Measurements from ENCODE around the gene TENT5C.

TENT5C gene

DNA sequence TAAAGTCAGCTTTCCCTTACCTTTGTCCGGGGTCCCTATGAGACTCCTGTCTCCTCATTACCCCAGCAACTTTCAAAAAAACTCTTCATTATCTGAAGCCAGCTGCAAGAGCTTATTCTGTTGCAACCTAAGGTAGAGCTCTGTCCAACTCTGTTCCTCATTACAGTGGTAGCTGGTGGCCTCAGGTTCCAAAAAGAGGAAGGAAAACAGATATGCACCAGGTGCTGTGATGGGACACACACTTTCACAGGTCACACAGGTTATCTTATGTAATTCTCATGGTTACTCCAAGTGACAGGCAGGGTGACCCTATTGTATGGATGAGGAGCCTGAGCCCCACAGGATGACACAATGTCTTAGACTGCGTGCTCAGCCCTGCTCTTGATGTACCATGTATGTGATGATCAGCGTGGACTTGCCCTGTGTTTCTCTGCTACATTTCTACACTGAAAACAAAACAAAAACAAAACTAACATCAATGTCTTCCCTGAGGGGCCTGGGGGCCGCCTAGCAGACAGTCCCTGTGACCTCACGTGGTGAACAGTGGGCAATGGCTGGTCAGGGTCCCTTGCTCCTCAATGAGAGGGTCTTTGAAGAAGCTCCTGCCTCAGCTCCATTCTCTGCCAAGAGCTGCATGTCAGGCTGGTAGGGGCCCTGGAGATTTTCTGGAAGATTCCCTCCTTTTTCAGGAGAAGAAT is 9.7 kb upstream of the TENT5C start:
- Histone ChIP-seq H3K36me3 (no peaks in the 10 kb centered on the region), H3K27ac (no peak overlapping the region), H3K4me3 (ENCODE audit: low read depth, low read length) (no peak overlapping the region), H3K27me3 (ENCODE audit: insufficient read depth, low read depth, severe bottlenecking) (no peaks in the 10 kb centered on the region), H3K9me3 (ENCODE audit: severe bottlenecking) (no peaks in the 10 kb centered on the region)
- DNase-seq = no peak
- TF ChIP-seq CTCF (IDR thresholded peaks at IDR 0.05; ENCODE audit: low read depth, low read length) = no peak

GRCh38 chr1:117598489-117598888 is 7.4 kb upstream of the TENT5C start:
- Histone ChIP-seq H3K36me3 (no peaks in the 10 kb centered on the region), H3K27me3 (ENCODE audit: insufficient read depth, low read depth, severe bottlenecking) (no peaks in the 10 kb centered on the region), H3K4me3 (ENCODE audit: low read depth, low read length) (no peak overlapping the region), H3K9me3 (ENCODE audit: severe bottlenecking) (no peaks in the 10 kb centered on the region), H3K27ac (no peak overlapping the region)
- TF ChIP-seq CTCF (IDR thresholded peaks at IDR 0.05; ENCODE audit: low read depth, low read length) = no peak
- no peak for DNase-seq

DNA sequence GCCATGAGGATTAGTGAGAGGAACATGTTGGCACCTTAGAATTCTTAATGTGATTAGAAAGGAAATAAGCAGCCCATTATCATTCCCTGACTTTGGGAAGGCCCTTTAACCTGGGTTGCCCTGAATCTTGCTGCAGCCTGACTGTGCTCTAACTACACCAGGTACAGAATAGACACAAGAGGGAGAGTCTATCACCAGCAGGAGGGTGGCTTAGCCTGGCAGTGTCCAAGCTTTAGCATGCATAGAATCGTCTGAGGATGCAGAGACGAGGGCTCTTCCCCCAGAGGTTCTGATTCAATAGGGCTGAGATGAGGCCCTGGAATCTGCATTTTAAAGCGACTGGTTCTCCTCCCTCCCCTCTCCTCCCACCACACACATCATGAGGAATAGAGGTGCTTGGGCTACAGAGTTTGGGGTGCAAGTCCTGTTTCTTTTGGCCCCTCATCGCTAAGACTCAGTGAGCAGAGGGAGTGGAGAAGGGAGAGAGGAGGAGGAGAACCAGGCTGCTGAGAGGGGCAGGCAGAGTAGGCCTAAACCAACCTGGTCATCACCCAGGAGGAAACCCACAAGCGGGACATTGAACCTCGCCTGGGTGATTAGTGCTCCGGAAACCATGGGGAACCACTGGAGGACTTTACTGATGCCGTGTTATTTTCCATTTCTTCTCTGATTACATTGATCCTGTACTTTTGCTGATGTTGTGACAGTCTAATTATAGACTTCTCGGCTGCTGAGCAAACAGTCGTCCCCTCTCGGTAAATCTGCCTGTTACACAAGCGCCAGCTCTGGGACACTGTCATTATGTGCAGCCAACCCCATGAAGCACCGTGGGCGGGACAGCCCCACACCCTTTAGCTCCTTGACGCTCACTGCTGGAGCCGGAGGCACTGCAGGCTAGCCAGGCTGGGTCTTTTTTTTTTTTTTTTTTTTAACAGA is 6.3 kb upstream of the TENT5C start:
- no peak overlapping the region for H3K4me3 ChIP-seq (ENCODE audit: low read depth, low read length)
- H3K27ac ChIP-seq = no peak overlapping the region
- no peaks in the 10 kb centered on the region for H3K36me3 ChIP-seq
- no peaks in the 10 kb centered on the region for H3K27me3 ChIP-seq (ENCODE audit: insufficient read depth, low read depth, severe bottlenecking)
- no peak for TF ChIP-seq CTCF (IDR thresholded peaks at IDR 0.05; ENCODE audit: low read depth, low read length)
- H3K9me3 ChIP-seq (ENCODE audit: severe bottlenecking) = no peaks in the 10 kb centered on the region
- DNase-seq = no peak

DNA sequence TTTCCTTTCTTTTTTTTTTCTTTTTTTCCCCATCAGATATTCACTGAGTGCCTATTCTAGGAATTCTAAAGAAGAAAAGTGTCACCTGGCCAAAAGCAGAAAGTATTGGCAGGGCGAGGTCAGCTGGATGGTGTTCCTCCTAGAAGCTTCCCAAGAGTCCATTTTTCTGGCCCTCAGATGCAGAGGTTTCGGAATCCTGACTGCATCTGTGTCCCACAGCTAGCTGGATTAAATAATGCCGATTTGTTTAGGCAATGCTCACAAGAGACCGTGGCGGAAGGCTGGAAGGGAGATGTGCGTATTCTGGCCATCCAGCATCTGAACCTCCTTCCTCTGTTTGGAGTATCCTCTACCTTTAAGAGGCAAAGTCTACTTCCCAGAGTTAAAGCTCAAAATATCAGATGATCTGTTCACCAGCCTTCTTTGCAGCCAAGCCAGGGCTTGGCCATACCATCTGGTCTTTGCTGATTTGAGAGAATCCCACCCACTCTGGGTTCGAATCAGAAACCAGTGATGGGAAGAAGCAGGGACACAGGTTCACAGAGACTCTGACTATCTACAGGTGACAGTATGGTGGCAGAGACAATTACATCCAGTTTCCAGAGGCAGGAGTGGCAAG is 5.4 kb upstream of the TENT5C start:
- Histone ChIP-seq H3K4me3 (ENCODE audit: low read depth, low read length) (no peak overlapping the region), H3K27ac (no peak overlapping the region), H3K27me3 (ENCODE audit: insufficient read depth, low read depth, severe bottlenecking) (no peaks in the 10 kb centered on the region), H3K36me3 (no peaks in the 10 kb centered on the region), H3K9me3 (ENCODE audit: severe bottlenecking) (no peaks in the 10 kb centered on the region)
- no peak for TF ChIP-seq CTCF (IDR thresholded peaks at IDR 0.05; ENCODE audit: low read depth, low read length)
- no peak for DNase-seq

- no peak for TF ChIP-seq CTCF (IDR thresholded peaks at IDR 0.05; ENCODE audit: low read depth, low read length)
- no peak for DNase-seq
- Histone ChIP-seq H3K27ac (no peak overlapping the region), H3K4me3 (ENCODE audit: low read depth, low read length) (no peak overlapping the region), H3K36me3 (no peaks in the 10 kb centered on the region), H3K27me3 (ENCODE audit: insufficient read depth, low read depth, severe bottlenecking) (no peaks in the 10 kb centered on the region), H3K9me3 (ENCODE audit: severe bottlenecking) (no peaks in the 10 kb centered on the region)
These were observed 4.9 kb upstream of the TENT5C start for GRCh38 chr1:117600966-117601365.

Measured in WERI-Rb-1 (cell line).